ENCODE results near the gene RASL10B.

The RASL10B gene

DNA sequence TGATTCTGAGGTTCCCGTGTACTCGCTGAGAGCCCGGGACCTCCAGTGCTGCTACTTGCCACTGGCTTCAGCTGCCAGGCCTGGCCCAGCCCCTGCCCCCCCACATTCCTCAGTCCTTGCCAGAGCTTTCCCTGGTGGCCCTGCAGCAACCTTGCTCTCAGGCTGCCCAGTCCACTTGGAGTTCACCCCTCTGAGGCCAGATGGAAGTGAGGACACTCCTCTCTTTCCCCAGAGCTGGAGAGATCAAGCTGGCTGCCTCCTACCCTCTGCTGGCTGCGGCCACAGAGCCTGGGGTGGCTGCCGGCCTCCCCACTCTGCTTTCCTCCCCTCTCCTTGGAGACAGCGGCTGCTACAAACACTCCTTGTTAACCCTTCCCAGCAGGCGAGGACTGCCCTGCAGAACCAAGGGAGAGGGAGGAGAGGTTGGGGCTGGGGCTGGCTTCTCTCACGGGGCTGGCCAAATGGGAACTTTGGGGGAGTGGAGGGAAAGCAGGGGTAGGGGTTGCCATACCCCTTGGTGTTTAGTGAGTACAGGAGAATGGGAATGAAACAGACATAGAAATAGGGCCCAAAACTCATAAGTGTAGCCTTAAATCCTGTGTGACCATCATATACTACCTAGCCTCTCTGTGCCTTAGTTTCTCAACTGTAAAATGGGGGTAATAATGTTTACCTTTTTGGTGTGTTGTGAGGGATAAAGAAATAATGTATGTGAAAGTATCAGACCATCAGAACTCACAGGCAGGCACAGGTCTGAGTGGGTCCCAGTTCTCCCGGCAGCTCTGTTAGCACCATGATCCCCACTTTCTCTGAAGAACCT is 21.7 kb downstream of the RASL10B start, which contains the start of gene GAS2L2:
Gene GAS2L2 (minus strand): TSS at position 295 of the 820 bp plus-strand sequence. CDS start 389 bp downstream, outside the sequence.
- POLR2A ChIA-PET: no interaction called here

DNA sequence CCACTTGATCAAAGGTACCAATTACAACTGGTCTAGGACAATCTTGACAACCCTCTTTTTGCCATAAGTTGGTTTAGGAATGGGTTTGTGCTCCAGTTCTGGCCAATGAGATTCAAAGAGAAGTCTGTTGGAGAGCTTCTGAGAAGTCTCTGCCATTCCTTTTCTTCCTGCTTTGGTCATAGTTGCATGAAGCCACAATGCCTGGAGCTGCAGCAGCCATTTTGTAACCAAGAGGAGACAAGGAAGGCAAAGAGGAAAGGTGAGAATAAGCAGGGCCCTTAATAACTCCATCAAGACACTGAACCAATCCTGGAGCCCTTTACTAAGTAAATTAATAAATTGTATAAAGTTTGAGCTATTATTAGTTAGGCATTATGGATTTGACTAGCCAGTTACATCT is 25.8 kb downstream of the RASL10B start:
- POLR2A ChIA-PET: no interaction called here
- no peak for DNase-seq (ENCODE audit: extremely low spot score)
- CTCF ChIA-PET: interaction anchor here (0.8 to 5.9 kb wide), 4 partner anchors 9 to 52 kb away, joined by 3 to 49 read pairs (median 5); partner anchors contain the start of gene TAF15
- TF ChIP-seq, protein P1, sequence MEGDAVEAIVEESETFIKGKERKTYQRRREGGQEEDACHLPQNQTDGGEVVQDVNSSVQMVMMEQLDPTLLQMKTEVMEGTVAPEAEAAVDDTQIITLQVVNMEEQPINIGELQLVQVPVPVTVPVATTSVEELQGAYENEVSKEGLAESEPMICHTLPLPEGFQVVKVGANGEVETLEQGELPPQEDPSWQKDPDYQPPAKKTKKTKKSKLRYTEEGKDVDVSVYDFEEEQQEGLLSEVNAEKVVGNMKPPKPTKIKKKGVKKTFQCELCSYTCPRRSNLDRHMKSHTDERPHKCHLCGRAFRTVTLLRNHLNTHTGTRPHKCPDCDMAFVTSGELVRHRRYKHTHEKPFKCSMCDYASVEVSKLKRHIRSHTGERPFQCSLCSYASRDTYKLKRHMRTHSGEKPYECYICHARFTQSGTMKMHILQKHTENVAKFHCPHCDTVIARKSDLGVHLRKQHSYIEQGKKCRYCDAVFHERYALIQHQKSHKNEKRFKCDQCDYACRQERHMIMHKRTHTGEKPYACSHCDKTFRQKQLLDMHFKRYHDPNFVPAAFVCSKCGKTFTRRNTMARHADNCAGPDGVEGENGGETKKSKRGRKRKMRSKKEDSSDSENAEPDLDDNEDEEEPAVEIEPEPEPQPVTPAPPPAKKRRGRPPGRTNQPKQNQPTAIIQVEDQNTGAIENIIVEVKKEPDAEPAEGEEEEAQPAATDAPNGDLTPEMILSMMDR (IDR thresholded peaks at IDR 0.05; ENCODE audit: control extremely low read depth, extremely low read depth, low read depth, missing control alignments): no peak

More for the DNA sequence above, 21.7 kb downstream of the RASL10B start, which contains the start of gene GAS2L2:
- no peak for DNase-seq (ENCODE audit: extremely low spot score)
- CTCF ChIA-PET: interaction anchor here (1.2 kb wide), 1 partner anchor 11 kb away, joined by 3 read pairs; no protein-coding TSS in a partner anchor
- TF ChIP-seq, protein P1 (IDR thresholded peaks at IDR 0.05; ENCODE audit: control extremely low read depth, extremely low read depth, low read depth, missing control alignments): no peak

DNA sequence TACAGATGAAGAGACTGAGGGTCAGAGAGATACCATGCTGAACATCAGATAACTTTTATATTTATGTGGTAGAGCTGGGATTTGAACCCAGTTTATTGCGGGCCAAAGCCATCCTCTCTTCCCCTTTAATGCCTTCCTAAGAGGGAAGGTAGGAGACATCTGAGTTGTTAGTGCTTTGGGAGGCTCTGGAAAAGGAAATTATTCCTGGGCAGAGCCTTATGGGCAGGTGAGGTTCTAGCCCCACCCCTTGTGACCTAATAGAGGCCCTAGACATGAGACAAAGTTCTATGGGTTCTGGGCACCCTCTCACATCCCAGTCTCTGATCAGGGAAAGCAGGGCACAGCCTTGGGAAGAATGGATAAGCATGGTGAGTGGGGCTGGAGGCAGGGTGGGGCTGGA is 29.1 kb downstream of the RASL10B start, which contains the start of gene C17orf50:
Gene C17orf50 (plus strand): TSS at position 301 of the 400 bp plus-strand sequence. CDS start 55 bp downstream, at position 356.
- DNase-seq (ENCODE audit: extremely low spot score): no peak
- TF ChIP-seq, protein P1 (IDR thresholded peaks at IDR 0.05; ENCODE audit: control extremely low read depth, extremely low read depth, low read depth, missing control alignments): no peak
- ChIA-PET POLR2A (no interaction called here), CTCF (interaction anchor here (1.6 to 5.9 kb wide), 5 partner anchors 13 to 448 kb away, joined by 3 to 49 read pairs (median 6); no protein-coding TSS in a partner anchor)

DNA sequence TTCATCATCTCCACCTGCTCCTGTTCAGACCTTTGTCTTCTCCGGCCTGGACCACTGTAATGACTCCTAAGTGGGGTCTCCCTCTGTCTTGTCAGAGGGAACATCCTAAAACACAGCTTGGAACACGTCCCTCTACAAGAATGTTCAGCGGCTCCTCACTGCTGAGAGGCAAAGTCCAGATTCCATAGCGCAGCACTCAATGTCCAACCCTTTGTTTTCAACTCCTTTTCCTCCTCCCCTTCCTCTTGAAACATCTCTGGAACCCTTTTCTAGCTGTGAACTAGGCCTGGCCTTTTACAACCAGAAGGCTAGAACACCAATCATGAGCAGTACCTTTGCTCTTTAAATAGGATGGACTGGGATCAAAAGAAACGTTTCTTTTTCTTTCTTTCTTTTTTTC is 30.2 kb downstream of the RASL10B start:
- POLR2A ChIA-PET: no interaction called here
- TF ChIP-seq, protein P1 (IDR thresholded peaks at IDR 0.05; ENCODE audit: control extremely low read depth, extremely low read depth, low read depth, missing control alignments): no peak
- no peak for DNase-seq (ENCODE audit: extremely low spot score)
- CTCF ChIA-PET: interaction anchor here (1.0 to 11.0 kb wide), 5 partner anchors 14 to 224 kb away, joined by 3 to 222 read pairs (median 4); partner anchors contain the start of genes SLFN12L and TAF15

DNA sequence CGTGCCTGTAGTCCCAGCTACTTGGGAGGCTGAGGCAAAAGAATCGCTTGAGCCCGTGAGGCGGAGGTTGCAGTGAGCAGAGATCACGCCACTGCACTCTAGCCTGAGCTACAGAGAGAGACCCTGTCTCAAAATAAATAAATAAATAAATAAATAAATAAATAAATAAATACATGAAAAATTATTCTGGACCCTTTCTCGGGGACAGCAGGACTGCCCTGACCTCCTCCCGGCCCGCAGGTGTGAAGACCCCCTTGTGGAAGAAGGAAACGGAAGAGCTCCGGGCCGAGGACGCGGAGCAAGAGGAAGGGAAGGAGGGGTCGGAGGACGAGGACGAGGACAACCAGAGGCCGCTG is 32.3 kb downstream of the RASL10B start:
- POLR2A ChIA-PET: interaction anchor here (1.2 kb wide), 1 partner anchor 45 kb away, joined by 4 read pairs; the partner anchor contains the start of gene TAF15
- TF ChIP-seq, protein P1 (IDR thresholded peaks at IDR 0.05; ENCODE audit: control extremely low read depth, extremely low read depth, low read depth, missing control alignments): no peak
- DNase-seq (ENCODE audit: extremely low spot score): no peak
- CTCF ChIA-PET: interaction anchor here (0.7 to 11.0 kb wide), 51 partner anchors 8 to 1287 kb away, joined by 3 to 222 read pairs (median 5); partner anchors contain the start of genes GAS2L2, RASL10B and TAF15

All from GM10248 (cell line).